TTC549 (cell line): ENCODE data around the gene ACOT7.
"Not testable (repeated sequence)": the region's sequence is repeated elsewhere in the genome, so short reads cannot be mapped to it uniquely, and the experiment has no call there.

Source experiments
- FAIRE-seq: peaks from 2 replicates; lab custom pipeline; 2012; peaks lifted over from hg19 to GRCh38; lab: Jason Lieb, UNC

The ACOT7 gene

DNA sequence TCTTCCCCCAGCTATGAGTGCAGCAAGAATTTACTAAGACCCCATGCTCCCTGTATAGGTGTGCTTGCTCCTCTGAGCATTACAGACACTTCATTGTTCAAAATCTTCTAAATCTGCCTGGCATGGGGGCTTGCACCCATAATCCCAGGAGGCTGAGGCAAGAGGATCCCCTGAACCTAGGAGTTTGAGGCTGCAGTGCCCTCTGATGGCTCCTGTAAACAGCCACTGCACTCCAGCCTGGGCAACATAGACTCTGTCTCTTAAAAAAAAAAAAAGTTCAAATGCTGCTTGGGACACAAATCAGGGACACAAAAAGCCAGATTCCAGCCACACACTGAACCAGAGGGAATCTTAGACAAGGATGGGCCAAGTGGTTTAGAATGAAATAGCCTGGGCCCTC is 3.4 kb upstream of the ACOT7 start:
- no peak for FAIRE-seq

- FAIRE-seq: not testable (repeated sequence)
These were observed 2.2 kb upstream of the ACOT7 start for GRCh38 chr1:6395781-6396244.

- not testable (repeated sequence) for FAIRE-seq
These were observed 1.6 kb upstream of the ACOT7 start for GRCh38 chr1:6395130-6395529.

DNA sequence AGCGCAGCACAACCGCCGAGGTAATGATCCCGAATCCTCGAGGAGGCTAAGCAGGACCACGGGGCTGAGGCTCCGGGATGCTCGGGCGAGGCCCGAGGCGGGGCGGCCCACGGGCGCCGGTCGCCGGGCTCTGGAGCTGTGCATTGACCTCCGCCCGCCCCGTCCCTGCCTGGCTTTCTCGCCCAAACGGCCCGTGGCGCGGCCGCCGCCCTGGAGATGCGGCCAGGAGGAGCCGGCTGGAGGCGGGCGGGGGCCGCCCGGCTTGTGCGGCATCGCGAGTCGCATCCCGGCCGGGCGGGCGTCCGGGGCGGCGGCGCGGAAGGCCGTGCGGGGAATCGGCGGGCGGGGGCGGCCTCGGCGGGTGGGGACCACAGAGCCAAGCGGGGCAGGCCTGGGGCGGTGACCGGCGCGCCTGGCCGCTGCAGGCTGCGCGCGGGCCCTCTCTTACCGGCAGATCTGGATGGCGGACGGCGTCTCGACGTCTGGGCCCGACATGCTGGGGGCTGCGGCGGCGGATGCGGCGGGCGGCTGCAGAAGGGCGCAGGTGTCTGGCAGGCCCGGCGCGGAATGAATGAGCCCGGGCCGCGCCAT is 663 bp downstream of the ACOT7 start:
- FAIRE-seq: no peak

DNA sequence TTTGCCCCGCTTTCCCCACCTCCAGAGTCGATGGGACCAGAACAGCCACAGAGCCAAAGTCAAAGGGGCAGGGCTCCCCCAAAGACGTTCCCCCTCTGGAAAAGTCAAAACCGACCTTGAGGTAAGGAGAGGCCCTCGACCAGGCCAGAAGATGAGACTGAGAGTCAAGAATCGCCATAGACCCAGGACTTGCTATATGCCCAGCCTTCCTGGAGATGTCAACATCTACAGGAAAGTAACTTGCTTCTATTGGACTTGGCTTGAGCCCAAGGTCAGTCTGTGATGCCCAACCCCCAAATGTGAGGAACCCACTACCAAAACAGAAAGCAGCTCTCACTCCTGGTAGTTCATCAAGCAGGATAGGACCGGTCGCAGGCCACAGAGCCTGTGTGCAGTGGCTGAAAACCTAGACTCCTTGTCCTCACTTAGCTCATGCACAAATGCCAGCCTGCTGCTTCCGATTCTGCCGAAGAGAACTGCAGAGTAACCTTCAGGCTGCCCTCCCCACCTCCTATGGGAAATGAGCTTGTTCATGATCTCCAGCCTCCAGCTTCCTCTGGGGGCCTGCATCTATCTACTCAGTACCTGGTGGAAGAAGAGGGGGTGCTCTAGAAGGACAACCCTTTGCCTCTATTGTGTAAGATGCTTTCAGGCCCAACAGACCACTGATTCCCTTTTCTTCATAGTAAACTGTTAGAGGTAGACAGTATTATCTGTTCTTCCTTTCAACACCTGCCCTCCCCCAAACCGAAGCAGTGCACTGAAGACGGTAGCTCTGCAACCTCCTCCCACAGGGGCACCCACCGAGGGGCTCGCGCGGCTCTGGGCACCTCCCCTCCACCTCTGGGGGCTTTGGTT is 1.4 kb downstream of the ACOT7 start:
- FAIRE-seq: no peak

GRCh38 chr1:6389971-6390370 is 3.6 kb downstream of the ACOT7 start:
- no peak for FAIRE-seq

- no peak for FAIRE-seq
These were observed 7.1 kb downstream of the ACOT7 start for GRCh38 chr1:6386371-6386949.

- no peak for FAIRE-seq
These were observed 7.9 kb downstream of the ACOT7 start for GRCh38 chr1:6385488-6386191.

DNA sequence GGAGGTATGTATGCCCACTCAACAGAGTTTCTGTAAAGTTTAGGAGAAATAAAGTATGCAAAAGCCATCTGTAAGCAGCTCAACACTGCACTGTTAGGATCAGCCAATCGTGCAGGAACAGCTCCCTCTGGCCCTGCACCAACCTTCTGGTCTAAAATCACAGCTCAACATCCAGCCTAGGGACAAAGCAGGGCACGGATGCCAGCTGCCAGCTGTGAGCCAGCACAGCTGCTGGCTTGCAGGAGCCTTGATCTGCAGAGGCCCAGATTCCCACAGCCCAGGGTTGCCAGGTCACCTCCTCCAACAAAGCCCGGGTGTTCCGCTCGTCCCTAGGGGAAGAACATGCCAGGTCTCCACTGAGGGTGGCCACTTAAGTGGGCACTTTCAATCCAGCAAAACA is 8.6 kb downstream of the ACOT7 start:
- FAIRE-seq: no peak

GRCh38 chr1:6384135-6384534 is 9.4 kb downstream of the ACOT7 start:
- FAIRE-seq: no peak

- no peak for FAIRE-seq
These were observed 13.5 kb downstream of the ACOT7 start for GRCh38 chr1:6380037-6380436.

DNA sequence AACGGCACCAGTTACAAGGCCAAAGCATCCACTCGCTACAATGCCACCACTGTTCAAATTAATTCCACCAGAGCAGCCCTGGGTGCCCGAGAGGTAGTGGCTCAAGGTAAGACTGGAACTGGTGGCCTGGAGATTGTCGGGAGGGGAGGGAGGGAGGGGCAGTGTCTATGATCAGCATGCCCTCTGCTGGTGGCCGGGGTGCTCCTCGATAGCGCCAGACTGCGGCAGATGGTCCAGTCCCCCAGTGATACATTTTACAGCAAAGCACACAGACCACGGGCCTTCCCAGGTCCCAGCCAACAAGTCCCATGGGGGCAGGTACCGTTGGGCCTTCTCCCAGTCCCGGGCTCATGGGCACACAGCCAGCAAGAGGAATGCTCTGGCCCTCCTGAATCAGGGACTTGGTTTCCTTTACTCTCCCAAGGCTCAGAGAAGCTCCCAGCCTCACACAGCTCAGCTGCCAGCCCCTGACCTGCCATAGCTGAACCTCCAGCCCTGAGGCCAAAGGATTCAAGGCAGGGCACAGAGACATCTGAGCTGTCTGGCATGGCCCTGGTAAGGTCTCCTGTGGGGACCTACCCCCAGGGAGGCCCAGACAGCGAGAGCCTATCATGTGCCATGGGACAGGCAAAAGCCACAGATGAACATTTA is 15.3 kb downstream of the ACOT7 start:
- no peak for FAIRE-seq

- FAIRE-seq: no peak
These were observed 19.4 kb downstream of the ACOT7 start for GRCh38 chr1:6373961-6374720.

DNA sequence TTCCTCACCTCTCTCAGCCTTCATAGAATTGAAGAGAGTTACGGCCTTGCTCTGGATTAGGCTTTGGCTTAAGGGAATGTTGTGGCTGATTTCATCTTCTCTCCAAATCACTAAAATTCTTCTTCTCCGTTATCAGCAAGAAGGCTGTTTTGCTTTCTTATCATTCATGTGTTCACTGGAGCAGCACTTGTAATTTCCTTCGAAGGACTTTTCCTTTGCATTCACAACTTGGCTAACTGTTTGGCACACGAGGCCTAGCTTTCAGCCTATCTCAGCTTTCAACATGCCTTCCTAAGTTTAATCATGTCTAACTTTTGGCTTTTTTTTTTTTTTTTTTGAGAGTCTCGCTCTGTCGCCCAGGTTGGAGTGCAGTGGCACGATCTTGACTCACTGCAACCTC is 21.3 kb downstream of the ACOT7 start:
- not testable (repeated sequence) for FAIRE-seq

- no peak for FAIRE-seq
These were observed 23.6 kb downstream of the ACOT7 start for GRCh38 chr1:6370006-6370405.

DNA sequence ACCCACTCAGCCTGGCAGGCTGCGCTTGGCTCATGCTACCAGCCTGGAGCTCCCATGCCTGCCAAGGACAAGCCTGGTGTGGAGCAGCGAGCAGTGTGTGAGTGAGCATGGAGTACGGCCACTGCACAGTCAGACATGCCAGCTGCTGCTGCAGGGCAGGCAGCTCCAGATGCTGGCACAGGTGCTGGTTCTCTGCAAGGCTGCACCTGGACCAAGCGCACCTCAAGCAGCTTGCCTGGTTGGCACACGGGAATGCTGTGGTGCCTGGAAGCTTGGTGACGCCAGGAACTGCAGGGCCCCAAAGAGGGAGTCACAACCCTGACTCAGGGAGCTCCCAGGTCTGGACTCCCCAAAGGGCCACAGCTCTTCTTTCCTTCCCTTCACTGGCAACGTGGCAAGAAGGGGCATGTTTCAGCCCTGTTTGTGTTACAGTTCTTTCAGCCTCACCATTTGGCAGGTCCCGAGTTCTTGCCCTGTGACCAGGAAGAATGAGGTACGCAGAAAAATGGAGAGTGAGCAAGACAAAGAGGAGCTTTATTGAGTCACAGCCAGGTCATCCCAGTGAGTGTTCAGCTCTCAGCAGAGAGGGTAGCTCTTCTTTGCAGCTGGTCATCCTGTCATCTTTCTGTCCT is 26.1 kb downstream of the ACOT7 start:
- no peak for FAIRE-seq

GRCh38 chr1:6365047-6365446 is 28.5 kb downstream of the ACOT7 start:
- FAIRE-seq: no peak

GRCh38 chr1:6363085-6363884 is 30.3 kb downstream of the ACOT7 start:
- not testable (repeated sequence) for FAIRE-seq

- no peak for FAIRE-seq
These were observed 32.3 kb downstream of the ACOT7 start for GRCh38 chr1:6361124-6361775.
